ACC112 (cell line): Measurements from ENCODE around the gene PPIB.

Experiments used
- H2AFZ ChIP-seq: fragments of 200-600 bp; sonication (generic); one replicate; pipeline ENCODE4 v1.6.0; 2017; ENCODE audit warnings: antibody characterized with exemption, low read length; ENCODE audit not compliant: unreplicated experiment
- H3K27ac ChIP-seq: fragments of 200-600 bp; sonication (generic); 2 replicates; pipeline ENCODE4 v1.5.1; 2014; ENCODE audit warnings: low read depth, mild to moderate bottlenecking, antibody characterized with exemption, low read length, moderate library complexity
- H3K27me3 ChIP-seq: fragments of 200-600 bp; sonication (generic); 2 replicates; pipeline ENCODE4 v1.6.1; 2014; ENCODE audit warnings: mild to moderate bottlenecking, antibody characterized with exemption, low read length, moderate library complexity, mixed read lengths; ENCODE audit not compliant: insufficient read depth
- H3K36me3 ChIP-seq: fragments of 200-600 bp; sonication (generic); 2 replicates; pipeline ENCODE4 v1.6.1; 2016; ENCODE audit warnings: mild to moderate bottlenecking, antibody characterized with exemption, low read length, moderate library complexity, mixed read lengths; ENCODE audit not compliant: insufficient read depth
- H3K4me1 ChIP-seq: fragments of 200-600 bp; sonication (generic); one replicate; pipeline ENCODE4 v1.6.1; 2016; ENCODE audit warnings: low read length, mixed read lengths; ENCODE audit not compliant: insufficient read depth, unreplicated experiment, control insufficient read depth
- H3K4me3 ChIP-seq: fragments of 200-600 bp; sonication (generic); 2 replicates; pipeline ENCODE4 v1.5.1; 2014; ENCODE audit warnings: mild to moderate bottlenecking, low read depth, low read length
- H3K79me2 ChIP-seq: fragments of 200-600 bp; sonication (generic); one replicate; pipeline ENCODE4 v1.6.0; 2016; ENCODE audit warnings: low read length; ENCODE audit not compliant: control insufficient read depth, unreplicated experiment, insufficient read depth

Gene PPIB

GRCh38 chr15:64185146-64185911, 22.5 kb upstream of the PPIB start:
- Histone ChIP-seq H3K4me3 (no peak overlapping the region), H2AFZ (no peak overlapping the region), H3K4me1 (no peaks in the 10 kb centered on the region), H3K27ac (no peak overlapping the region), H3K27me3 (no peaks in the 10 kb centered on the region), H3K79me2 (no peaks in the 10 kb centered on the region), H3K36me3 (peaks cover 12% of the 10 kb centered on the region)

- Histone ChIP-seq H3K4me1 (no peaks in the 10 kb centered on the region), H3K27me3 (no peaks in the 10 kb centered on the region), H2AFZ (no peak overlapping the region), H3K27ac (no peak overlapping the region), H3K36me3 (peaks cover 13% of the 10 kb centered on the region), H3K79me2 (no peaks in the 10 kb centered on the region), H3K4me3 (no peak overlapping the region)
These were observed 20.1 kb upstream of the PPIB start for GRCh38 chr15:64182859-64183370.

GRCh38 chr15:64180235-64180824, 17.5 kb upstream of the PPIB start:
- Histone ChIP-seq H3K4me1 (no peaks in the 10 kb centered on the region), H3K27me3 (no peaks in the 10 kb centered on the region), H3K4me3 (no peak overlapping the region), H2AFZ (no peak overlapping the region), H3K36me3 (peaks cover 14% of the 10 kb centered on the region), H3K79me2 (no peaks in the 10 kb centered on the region), H3K27ac (no peak overlapping the region)

- Histone ChIP-seq H2AFZ (no peak overlapping the region), H3K36me3 (no peaks in the 10 kb centered on the region), H3K4me3 (no peak overlapping the region), H3K27ac (no peak overlapping the region), H3K79me2 (peaks cover 15% of the 10 kb centered on the region), H3K27me3 (no peaks in the 10 kb centered on the region), H3K4me1 (peaks cover 8% of the 10 kb centered on the region)
These were observed 3.5 kb upstream of the PPIB start for GRCh38 chr15:64166102-64166890.

- Histone ChIP-seq H3K36me3 (peaks cover 8% of the 10 kb centered on the region), H2AFZ (no peak overlapping the region), H3K4me3 (no peak overlapping the region), H3K27me3 (no peaks in the 10 kb centered on the region), H3K27ac (no peak overlapping the region), H3K4me1 (peaks cover 19% of the 10 kb centered on the region), H3K79me2 (peaks cover 26% of the 10 kb centered on the region)
These were observed 1.6 kb upstream of the PPIB start for GRCh38 chr15:64164436-64164835.

GRCh38 chr15:64163659-64164362, 989 bp upstream of the PPIB start:
- Histone ChIP-seq H3K27me3 (no peaks in the 10 kb centered on the region), H3K27ac (peak overlapping the region; percentile 2; the same call in 1 of the 2 replicates), H3K79me2 (peaks cover 27% of the 10 kb centered on the region), H3K4me1 (peaks cover 19% of the 10 kb centered on the region), H3K36me3 (peaks cover 10% of the 10 kb centered on the region), H2AFZ (peak overlapping the region; percentile 36), H3K4me3 (peak overlapping the region; percentile 97)

GRCh38 chr15:64162478-64162868, 349 bp downstream of the PPIB start:
- H3K27me3 ChIP-seq: no peaks in the 10 kb centered on the region
- peaks cover 29% of the 10 kb centered on the region for H3K79me2 ChIP-seq
- H3K27ac ChIP-seq: peak overlapping the region; percentile 62
- H3K4me3 ChIP-seq: peak overlapping the region; percentile 97
- no peak overlapping the region for H2AFZ ChIP-seq
- H3K4me1 ChIP-seq: peaks cover 19% of the 10 kb centered on the region
- H3K36me3 ChIP-seq: peaks cover 23% of the 10 kb centered on the region

- no peak overlapping the region for H2AFZ ChIP-seq
- peak overlapping the region; percentile 97 for H3K4me3 ChIP-seq
- H3K79me2 ChIP-seq: peaks cover 29% of the 10 kb centered on the region
These were observed 939 bp downstream of the PPIB start for GRCh38 chr15:64161688-64162477.

GRCh38 chr15:64158363-64159134, 4.3 kb downstream of the PPIB start:
- Histone ChIP-seq H3K4me1 (peaks cover 15% of the 10 kb centered on the region), H3K4me3 (no peak overlapping the region), H3K36me3 (peaks cover 33% of the 10 kb centered on the region), H3K79me2 (peaks cover 29% of the 10 kb centered on the region), H2AFZ (no peak overlapping the region), H3K27me3 (no peaks in the 10 kb centered on the region), H3K27ac (no peak overlapping the region)

More at GRCh38 chr15:64161688-64162477, 939 bp downstream of the PPIB start:
- H3K36me3 ChIP-seq: peaks cover 28% of the 10 kb centered on the region
- peak overlapping the region; percentile 62 for H3K27ac ChIP-seq
- H3K27me3 ChIP-seq: no peaks in the 10 kb centered on the region
- peaks cover 19% of the 10 kb centered on the region for H3K4me1 ChIP-seq
